ENCODE data around the gene PAPSS2.

PAPSS2 gene

DNA sequence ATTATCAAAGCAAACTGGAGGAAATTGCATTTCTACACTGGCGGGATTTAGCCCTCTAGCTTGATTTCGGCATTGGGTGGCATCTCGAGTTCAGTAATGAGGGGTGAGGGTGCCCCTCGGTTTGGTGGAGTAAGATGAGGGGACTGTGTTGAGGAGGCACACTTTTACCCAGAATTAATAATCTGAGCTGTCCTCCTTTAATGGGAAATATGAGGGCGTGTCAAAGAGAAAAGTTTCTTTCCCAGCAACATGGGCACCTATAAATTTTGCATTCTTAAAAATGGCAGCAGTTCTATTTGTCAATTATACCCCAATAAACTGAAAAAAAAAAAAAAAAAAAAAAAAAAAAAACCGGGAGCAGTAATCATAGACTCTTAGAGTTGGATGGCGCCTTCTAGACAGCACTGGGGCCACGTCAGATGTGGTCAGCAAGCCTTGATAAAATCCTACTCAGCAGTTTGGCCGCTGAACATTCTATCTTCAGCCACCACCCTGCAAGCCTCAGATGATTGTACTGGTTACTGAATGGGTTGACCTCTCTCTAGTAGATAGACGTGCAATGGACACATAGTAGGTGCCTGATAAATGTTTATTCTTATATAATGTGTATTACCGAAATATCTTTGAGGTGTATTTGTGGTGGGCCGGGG, 931 bp downstream of the PAPSS2 start:
- Histone ChIP-seq H2AFZ (ENCODE audit: low read depth, low read length, severe bottlenecking) (peak overlapping the region; percentile 29), H3K9me3 (ENCODE audit: insufficient read depth, low read length) (no peaks in the 10 kb centered on the region), H3F3A (ENCODE audit: insufficient read depth) (no peaks in the 10 kb centered on the region), H3K79me2 (ENCODE audit: insufficient read depth, low read length) (no peaks in the 10 kb centered on the region), H3K9me2 (replicated peaks; ENCODE audit: insufficient read depth, low read length) (no peaks in the 10 kb centered on the region), H3K27me3 (ENCODE audit: low read length) (no peaks in the 10 kb centered on the region), H4K20me1 (ENCODE audit: low read depth, low read length) (no peaks in the 10 kb centered on the region), H3K9ac (ENCODE audit: low read length) (0 out of 2 replicates have a peak overlapping the region, but pooled peaks have one; percentile 23), H3K4me3 (ENCODE audit: insufficient read depth, low read length, poor library complexity, severe bottlenecking) (peak overlapping the region; percentile 40), H3K36me3 (ENCODE audit: low read length) (no peaks in the 10 kb centered on the region), H3K4me2 (ENCODE audit: low read depth, low read length, poor library complexity, severe bottlenecking) (peak overlapping the region; percentile 51), H3K27ac (ENCODE audit: low read depth, low read length) (no peak overlapping the region)
- no peak for TF ChIP-seq EZH2phosphoT487 (conservative IDR thresholded peaks at IDR 0.05; ENCODE audit: low read length)
- TF ChIP-seq, protein P1, sequence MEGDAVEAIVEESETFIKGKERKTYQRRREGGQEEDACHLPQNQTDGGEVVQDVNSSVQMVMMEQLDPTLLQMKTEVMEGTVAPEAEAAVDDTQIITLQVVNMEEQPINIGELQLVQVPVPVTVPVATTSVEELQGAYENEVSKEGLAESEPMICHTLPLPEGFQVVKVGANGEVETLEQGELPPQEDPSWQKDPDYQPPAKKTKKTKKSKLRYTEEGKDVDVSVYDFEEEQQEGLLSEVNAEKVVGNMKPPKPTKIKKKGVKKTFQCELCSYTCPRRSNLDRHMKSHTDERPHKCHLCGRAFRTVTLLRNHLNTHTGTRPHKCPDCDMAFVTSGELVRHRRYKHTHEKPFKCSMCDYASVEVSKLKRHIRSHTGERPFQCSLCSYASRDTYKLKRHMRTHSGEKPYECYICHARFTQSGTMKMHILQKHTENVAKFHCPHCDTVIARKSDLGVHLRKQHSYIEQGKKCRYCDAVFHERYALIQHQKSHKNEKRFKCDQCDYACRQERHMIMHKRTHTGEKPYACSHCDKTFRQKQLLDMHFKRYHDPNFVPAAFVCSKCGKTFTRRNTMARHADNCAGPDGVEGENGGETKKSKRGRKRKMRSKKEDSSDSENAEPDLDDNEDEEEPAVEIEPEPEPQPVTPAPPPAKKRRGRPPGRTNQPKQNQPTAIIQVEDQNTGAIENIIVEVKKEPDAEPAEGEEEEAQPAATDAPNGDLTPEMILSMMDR (IDR thresholded peaks at IDR 0.05; ENCODE audit: insufficient read depth, low read length, poor library complexity, severe bottlenecking) = no peak

DNA sequence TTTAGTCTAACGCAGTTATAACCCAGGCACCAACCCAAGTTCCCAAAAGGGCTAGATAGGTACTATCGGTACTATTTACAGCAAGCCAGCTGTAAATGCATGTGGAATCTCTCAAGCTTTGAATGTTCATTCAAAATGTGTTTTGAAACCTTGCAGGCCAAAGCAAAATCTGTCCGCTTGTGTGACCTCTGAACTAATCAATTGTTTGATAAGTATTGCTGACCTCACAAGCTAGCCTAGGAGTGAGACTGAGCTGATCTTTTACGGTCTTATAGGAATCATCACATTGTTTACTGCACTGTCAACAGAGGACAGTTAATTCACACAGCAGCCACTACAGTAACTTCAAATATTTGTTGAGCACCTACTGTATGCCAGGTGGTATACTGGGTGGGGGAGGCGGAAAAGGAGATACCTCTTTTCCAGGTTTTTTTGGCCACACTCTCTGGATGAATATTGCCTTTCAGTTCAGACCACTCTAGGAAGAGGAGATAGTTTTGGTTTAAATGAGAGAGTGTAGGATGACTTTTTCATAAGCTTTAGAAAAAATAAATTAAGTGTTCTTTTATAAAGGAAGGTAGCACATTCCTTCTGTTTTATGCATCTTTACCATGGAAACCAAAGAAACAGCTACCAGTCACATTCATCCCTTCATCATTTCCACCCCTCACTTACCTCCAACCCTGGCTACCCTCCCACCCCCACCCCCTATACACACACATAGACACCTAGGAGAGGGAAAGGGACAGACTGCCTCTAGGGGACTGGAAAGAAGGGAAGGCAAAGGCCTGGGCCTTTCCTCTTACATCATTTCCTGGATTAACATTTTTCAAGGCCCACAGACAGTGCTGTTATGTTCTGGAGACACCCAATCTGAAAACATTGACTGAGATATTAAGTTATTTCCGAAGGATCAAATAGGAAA, 2.4 kb downstream of the PAPSS2 start:
- no peak overlapping the region for H2AFZ ChIP-seq (ENCODE audit: low read depth, low read length, severe bottlenecking)
- no peaks in the 10 kb centered on the region for H3K9me2 ChIP-seq (replicated peaks; ENCODE audit: insufficient read depth, low read length)
- H3K36me3 ChIP-seq (ENCODE audit: low read length) = no peaks in the 10 kb centered on the region
- TF ChIP-seq, protein P1 (IDR thresholded peaks at IDR 0.05; ENCODE audit: insufficient read depth, low read length, poor library complexity, severe bottlenecking) = no peak
- no peak for TF ChIP-seq EZH2phosphoT487 (conservative IDR thresholded peaks at IDR 0.05; ENCODE audit: low read length)
- no peak overlapping the region for H3K4me2 ChIP-seq (ENCODE audit: low read depth, low read length, poor library complexity, severe bottlenecking)
- no peaks in the 10 kb centered on the region for H3K9me3 ChIP-seq (ENCODE audit: insufficient read depth, low read length)
- no peak overlapping the region for H3K9ac ChIP-seq (ENCODE audit: low read length)
- H3K27me3 ChIP-seq (ENCODE audit: low read length) = no peaks in the 10 kb centered on the region
- no peaks in the 10 kb centered on the region for H3F3A ChIP-seq (ENCODE audit: insufficient read depth)
- H3K27ac ChIP-seq (ENCODE audit: low read depth, low read length) = no peak overlapping the region
- no peaks in the 10 kb centered on the region for H3K79me2 ChIP-seq (ENCODE audit: insufficient read depth, low read length)
- H3K4me3 ChIP-seq (ENCODE audit: insufficient read depth, low read length, poor library complexity, severe bottlenecking) = no peak overlapping the region
- H4K20me1 ChIP-seq (ENCODE audit: low read depth, low read length) = no peaks in the 10 kb centered on the region

DNA sequence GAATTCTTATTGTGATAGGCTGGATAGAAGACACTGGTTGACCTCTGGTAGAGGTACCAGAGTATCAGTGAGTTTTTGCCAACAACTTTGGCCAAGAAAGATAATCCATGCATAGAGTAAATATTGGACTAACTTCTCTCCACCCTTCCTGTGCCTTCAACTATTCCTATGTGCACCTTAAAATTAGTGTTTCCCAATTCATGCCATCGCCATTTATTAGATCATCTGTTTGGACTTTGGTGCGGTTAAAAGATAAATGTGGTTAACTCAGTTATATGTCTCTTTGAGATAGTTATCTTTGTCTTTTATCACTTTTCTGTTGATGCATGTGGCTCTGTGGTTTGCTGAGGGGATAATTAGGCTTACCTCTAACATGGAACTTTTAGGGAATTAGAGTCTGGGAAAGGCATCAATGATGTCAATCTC, 4.6 kb downstream of the PAPSS2 start:
- no peaks in the 10 kb centered on the region for H3K27me3 ChIP-seq (ENCODE audit: low read length)
- no peaks in the 10 kb centered on the region for H3K9me3 ChIP-seq (ENCODE audit: insufficient read depth, low read length)
- H3F3A ChIP-seq (ENCODE audit: insufficient read depth) = no peaks in the 10 kb centered on the region
- H3K79me2 ChIP-seq (ENCODE audit: insufficient read depth, low read length) = no peaks in the 10 kb centered on the region
- H3K9ac ChIP-seq (ENCODE audit: low read length) = no peak overlapping the region
- no peak for TF ChIP-seq EZH2phosphoT487 (conservative IDR thresholded peaks at IDR 0.05; ENCODE audit: low read length)
- TF ChIP-seq, protein P1 (IDR thresholded peaks at IDR 0.05; ENCODE audit: insufficient read depth, low read length, poor library complexity, severe bottlenecking) = no peak
- no peak overlapping the region for H2AFZ ChIP-seq (ENCODE audit: low read depth, low read length, severe bottlenecking)
- H4K20me1 ChIP-seq (ENCODE audit: low read depth, low read length) = no peaks in the 10 kb centered on the region
- no peaks in the 10 kb centered on the region for H3K9me2 ChIP-seq (replicated peaks; ENCODE audit: insufficient read depth, low read length)
- no peak overlapping the region for H3K27ac ChIP-seq (ENCODE audit: low read depth, low read length)
- no peaks in the 10 kb centered on the region for H3K36me3 ChIP-seq (ENCODE audit: low read length)
- no peak overlapping the region for H3K4me3 ChIP-seq (ENCODE audit: insufficient read depth, low read length, poor library complexity, severe bottlenecking)
- no peak overlapping the region for H3K4me2 ChIP-seq (ENCODE audit: low read depth, low read length, poor library complexity, severe bottlenecking)

All from SU-DHL-6 (cell line).